HepG2 (cell line): Measurements from ENCODE around the gene CCDC121. TPM values are rescaled to one million over a fixed set of nuclear protein-coding genes. Genes with fewer than 3 reads are reported as not detected.
A peak's percentile ranks its signal among the peaks of the same experiment; 100 is the strongest.

Experiments
- CAMTA2 ChIP-seq: sonication (generic); formaldehyde crosslinking; IDR thresholded peaks from 2 replicates; pipeline ENCODE4 v1.4.0; 2020; ENCODE audit warnings: mild to moderate bottlenecking, missing genetic modification reagents, borderline replicate concordance
- CENPX ChIP-seq: sonication (generic); formaldehyde crosslinking; IDR thresholded peaks from 2 replicates; pipeline ENCODE4 v1.9.0; 2021; ENCODE audit warnings: mild to moderate bottlenecking, missing genetic modification reagents, moderate library complexity
- MTA3 ChIP-seq: sonication (generic); formaldehyde crosslinking; IDR thresholded peaks from 2 replicates; pipeline ENCODE4 v1.4.0; 2020; ENCODE audit warnings: missing genetic modification reagents
- RBFOX2 ChIP-seq: fragments of 200-400 bp; formaldehyde crosslinking; IDR thresholded peaks from 2 replicates; pipeline ENCODE4 v1.6.1; 2017; ENCODE audit warnings: low read depth, mild to moderate bottlenecking, low read length
- SRSF9 ChIP-seq: fragments of 200-400 bp; formaldehyde crosslinking; IDR thresholded peaks from 2 replicates; pipeline ENCODE4 v1.6.1; 2018; ENCODE audit warnings: borderline replicate concordance, mild to moderate bottlenecking, low read depth, low read length; ENCODE audit not compliant: insufficient read depth, poor library complexity, severe bottlenecking
- TCF7 ChIP-seq: sonication (generic); IDR thresholded peaks from 2 replicates; pipeline ENCODE4 v1.6.1; 2016; ENCODE audit warnings: antibody characterized with exemption, low read depth
- ZNF180 ChIP-seq: sonication (generic); formaldehyde crosslinking; IDR thresholded peaks from 2 replicates; pipeline ENCODE4 v1.4.0; 2020; ENCODE audit warnings: low read depth, missing genetic modification reagents, borderline replicate concordance
- ZNF207 ChIP-seq: fragments of 450-650 bp; IDR thresholded peaks from 2 replicates; pipeline ENCODE4 v1.6.1; 2016; ENCODE audit warnings: antibody characterized with exemption, borderline replicate concordance
- ZNF225 ChIP-seq: sonication (generic); formaldehyde crosslinking; IDR thresholded peaks from 2 replicates; pipeline ENCODE4 v1.4.0; 2020; ENCODE audit warnings: mild to moderate bottlenecking, missing genetic modification reagents
- ZNF3 ChIP-seq: IDR thresholded peaks from 2 replicates; pipeline ENCODE4 v1.7.0; 2017; ENCODE audit warnings: inconsistent platforms
- ZNF33B ChIP-seq: sonication (generic); formaldehyde crosslinking; IDR thresholded peaks from 2 replicates; pipeline ENCODE4 v1.5.1; 2020; ENCODE audit warnings: mild to moderate bottlenecking, missing genetic modification reagents
- ZNF441 ChIP-seq: sonication (generic); formaldehyde crosslinking; IDR thresholded peaks from 2 replicates; pipeline ENCODE4 v1.7.0; 2021; ENCODE audit warnings: missing genetic modification reagents, borderline replicate concordance
- ZNF75D ChIP-seq: sonication (generic); formaldehyde crosslinking; IDR thresholded peaks from 2 replicates; pipeline ENCODE4 v1.8.1; 2023; ENCODE audit warnings: missing genetic modification reagents, mild to moderate bottlenecking, borderline replicate concordance
- ZNF891 ChIP-seq: sonication (generic); formaldehyde crosslinking; IDR thresholded peaks from 2 replicates; pipeline ENCODE4 v1.5.0; 2020; ENCODE audit warnings: mild to moderate bottlenecking, missing genetic modification reagents
- polyA plus RNA-seq, 8 experiments: library from polyadenylated mRNA; depleted of rRNA in 3 of 8; stranded (reverse) in 7 of 8; unstranded in 1 of 8; fragments of >200 nt; fragmentation: Illumina TruSeq in 4 of 8; extraction: Trizol in 4 of 8; gene quantifications; 2 replicates each; pipeline versions ENCODE4 v1.2.1 to v1.2.3, GENCODE V29; 2011 to 2016; ENCODE audit warnings: low read depth in 4 of 8, missing spikeins in 1 of 8, mixed read lengths in 1 of 8; ENCODE audit not compliant: insufficient read depth in 1 of 8
- total RNA-seq, 5 experiments: library from RNA; depleted of rRNA; stranded (reverse); fragments of >200 nt; fragmentation: Illumina TruSeq; extraction: Trizol; gene quantifications; 2 replicates each; pipeline ENCODE4 v1.2.3, GENCODE V29; 2016; ENCODE audit warnings: low read depth in 1 of 5
- TF ChIP-seq, protein P1 (sequence below): sonication (generic); formaldehyde crosslinking; IDR thresholded peaks from 2 replicates; pipeline ENCODE4 v1.4.0; 2020; ENCODE audit warnings: missing genetic modification reagents
- TF ChIP-seq, protein P2 (sequence below), 2 experiments: sonication (generic) in 1 of 2; formaldehyde crosslinking in 1 of 2; IDR thresholded peaks; 2 replicates each; pipeline versions ENCODE4 v1.4.0 to v1.6.1; 2016 to 2020; ENCODE audit warnings: borderline replicate concordance in 1 of 2, low read depth in 1 of 2, mild to moderate bottlenecking in 1 of 2, missing genetic modification reagents in 1 of 2
- TF ChIP-seq, protein P3 (sequence below): sonication (generic); formaldehyde crosslinking; IDR thresholded peaks from 2 replicates; pipeline ENCODE4 v1.4.0; 2020; ENCODE audit warnings: missing genetic modification reagents

The CCDC121 gene
- total and polyA plus RNA-seq, 2 of the 13 experiments (the other 11 are each of a cell fraction or from before 2014, with no cell fraction given) = 1.9 to 3.0 TPM

DNA sequence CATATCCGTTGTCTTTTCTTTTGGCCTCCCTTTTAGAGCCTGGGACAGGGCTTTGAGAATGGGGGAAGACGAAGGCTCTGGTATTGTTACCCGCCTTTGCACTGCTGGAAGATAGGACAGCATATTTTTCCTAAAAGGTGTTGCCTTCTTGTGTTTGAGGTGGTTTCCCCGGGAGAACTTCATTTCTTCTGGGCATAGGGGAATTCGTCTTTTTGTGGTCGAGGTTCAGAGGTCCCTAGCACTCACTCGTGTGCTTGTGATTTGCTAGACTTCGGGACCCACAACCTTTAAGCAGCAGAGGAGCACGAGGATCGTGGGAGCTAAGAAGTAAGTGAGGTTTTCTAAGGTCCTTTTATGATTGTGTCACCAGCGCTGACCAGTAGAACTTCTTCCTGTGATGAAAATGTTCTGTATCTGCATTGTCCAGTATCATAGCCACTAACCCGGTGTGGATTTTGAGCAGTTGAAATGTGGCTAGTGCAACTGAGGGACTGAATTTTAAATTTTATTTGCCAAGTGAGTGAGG, 45.4 kb downstream of the CCDC121 start (continued):
- TF ChIP-seq, protein P1, sequence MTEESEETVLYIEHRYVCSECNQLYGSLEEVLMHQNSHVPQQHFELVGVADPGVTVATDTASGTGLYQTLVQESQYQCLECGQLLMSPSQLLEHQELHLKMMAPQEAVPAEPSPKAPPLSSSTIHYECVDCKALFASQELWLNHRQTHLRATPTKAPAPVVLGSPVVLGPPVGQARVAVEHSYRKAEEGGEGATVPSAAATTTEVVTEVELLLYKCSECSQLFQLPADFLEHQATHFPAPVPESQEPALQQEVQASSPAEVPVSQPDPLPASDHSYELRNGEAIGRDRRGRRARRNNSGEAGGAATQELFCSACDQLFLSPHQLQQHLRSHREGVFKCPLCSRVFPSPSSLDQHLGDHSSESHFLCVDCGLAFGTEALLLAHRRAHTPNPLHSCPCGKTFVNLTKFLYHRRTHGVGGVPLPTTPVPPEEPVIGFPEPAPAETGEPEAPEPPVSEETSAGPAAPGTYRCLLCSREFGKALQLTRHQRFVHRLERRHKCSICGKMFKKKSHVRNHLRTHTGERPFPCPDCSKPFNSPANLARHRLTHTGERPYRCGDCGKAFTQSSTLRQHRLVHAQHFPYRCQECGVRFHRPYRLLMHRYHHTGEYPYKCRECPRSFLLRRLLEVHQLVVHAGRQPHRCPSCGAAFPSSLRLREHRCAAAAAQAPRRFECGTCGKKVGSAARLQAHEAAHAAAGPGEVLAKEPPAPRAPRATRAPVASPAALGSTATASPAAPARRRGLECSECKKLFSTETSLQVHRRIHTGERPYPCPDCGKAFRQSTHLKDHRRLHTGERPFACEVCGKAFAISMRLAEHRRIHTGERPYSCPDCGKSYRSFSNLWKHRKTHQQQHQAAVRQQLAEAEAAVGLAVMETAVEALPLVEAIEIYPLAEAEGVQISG (CRISPR knock-in tag) = no peak
- 0 out of 2 replicates have a peak, but pooled peaks have one; percentile 46 for TF ChIP-seq ZNF207
- TF ChIP-seq ZNF441 (CRISPR knock-in tag) = 0 out of 2 replicates have a peak, but pooled peaks have one; percentile 16
- no peak for TF ChIP-seq MTA3 (CRISPR knock-in tag)
- TF ChIP-seq TCF7 = no peak
- no peak for TF ChIP-seq ZNF891 (CRISPR knock-in tag)
- no peak for TF ChIP-seq CENPX (CRISPR knock-in tag)
- TF ChIP-seq ZNF33B = 0 out of 2 replicates have a peak, but pooled peaks have one; percentile 43
- TF ChIP-seq ZNF75D (CRISPR knock-in tag) = peak; percentile 23; the same call in 1 of the 2 replicates
- TF ChIP-seq ZNF180 (CRISPR knock-in tag) = no peak
- TF ChIP-seq CAMTA2 (CRISPR knock-in tag) = no peak
- TF ChIP-seq, protein P2, sequence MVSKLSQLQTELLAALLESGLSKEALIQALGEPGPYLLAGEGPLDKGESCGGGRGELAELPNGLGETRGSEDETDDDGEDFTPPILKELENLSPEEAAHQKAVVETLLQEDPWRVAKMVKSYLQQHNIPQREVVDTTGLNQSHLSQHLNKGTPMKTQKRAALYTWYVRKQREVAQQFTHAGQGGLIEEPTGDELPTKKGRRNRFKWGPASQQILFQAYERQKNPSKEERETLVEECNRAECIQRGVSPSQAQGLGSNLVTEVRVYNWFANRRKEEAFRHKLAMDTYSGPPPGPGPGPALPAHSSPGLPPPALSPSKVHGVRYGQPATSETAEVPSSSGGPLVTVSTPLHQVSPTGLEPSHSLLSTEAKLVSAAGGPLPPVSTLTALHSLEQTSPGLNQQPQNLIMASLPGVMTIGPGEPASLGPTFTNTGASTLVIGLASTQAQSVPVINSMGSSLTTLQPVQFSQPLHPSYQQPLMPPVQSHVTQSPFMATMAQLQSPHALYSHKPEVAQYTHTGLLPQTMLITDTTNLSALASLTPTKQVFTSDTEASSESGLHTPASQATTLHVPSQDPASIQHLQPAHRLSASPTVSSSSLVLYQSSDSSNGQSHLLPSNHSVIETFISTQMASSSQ (IDR thresholded peaks at IDR 0.05; ENCODE audit: low read depth) = 0 out of 2 replicates have a peak, but pooled peaks have one; percentile 0
- TF ChIP-seq, protein P2 (CRISPR knock-in tag; IDR thresholded peaks at IDR 0.05; ENCODE audit: borderline replicate concordance) = no peak
- TF ChIP-seq, protein P3, sequence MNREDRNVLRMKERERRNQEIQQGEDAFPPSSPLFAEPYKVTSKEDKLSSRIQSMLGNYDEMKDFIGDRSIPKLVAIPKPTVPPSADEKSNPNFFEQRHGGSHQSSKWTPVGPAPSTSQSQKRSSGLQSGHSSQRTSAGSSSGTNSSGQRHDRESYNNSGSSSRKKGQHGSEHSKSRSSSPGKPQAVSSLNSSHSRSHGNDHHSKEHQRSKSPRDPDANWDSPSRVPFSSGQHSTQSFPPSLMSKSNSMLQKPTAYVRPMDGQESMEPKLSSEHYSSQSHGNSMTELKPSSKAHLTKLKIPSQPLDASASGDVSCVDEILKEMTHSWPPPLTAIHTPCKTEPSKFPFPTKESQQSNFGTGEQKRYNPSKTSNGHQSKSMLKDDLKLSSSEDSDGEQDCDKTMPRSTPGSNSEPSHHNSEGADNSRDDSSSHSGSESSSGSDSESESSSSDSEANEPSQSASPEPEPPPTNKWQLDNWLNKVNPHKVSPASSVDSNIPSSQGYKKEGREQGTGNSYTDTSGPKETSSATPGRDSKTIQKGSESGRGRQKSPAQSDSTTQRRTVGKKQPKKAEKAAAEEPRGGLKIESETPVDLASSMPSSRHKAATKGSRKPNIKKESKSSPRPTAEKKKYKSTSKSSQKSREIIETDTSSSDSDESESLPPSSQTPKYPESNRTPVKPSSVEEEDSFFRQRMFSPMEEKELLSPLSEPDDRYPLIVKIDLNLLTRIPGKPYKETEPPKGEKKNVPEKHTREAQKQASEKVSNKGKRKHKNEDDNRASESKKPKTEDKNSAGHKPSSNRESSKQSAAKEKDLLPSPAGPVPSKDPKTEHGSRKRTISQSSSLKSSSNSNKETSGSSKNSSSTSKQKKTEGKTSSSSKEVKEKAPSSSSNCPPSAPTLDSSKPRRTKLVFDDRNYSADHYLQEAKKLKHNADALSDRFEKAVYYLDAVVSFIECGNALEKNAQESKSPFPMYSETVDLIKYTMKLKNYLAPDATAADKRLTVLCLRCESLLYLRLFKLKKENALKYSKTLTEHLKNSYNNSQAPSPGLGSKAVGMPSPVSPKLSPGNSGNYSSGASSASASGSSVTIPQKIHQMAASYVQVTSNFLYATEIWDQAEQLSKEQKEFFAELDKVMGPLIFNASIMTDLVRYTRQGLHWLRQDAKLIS (CRISPR knock-in tag) = no peak
- no peak for TF ChIP-seq RBFOX2
- TF ChIP-seq SRSF9 = no peak
- no peak for TF ChIP-seq ZNF225
- TF ChIP-seq ZNF3 (CRISPR knock-in tag) = no peak
